Stimulated activated CD4-positive, alpha-beta T cell treated with anti-CD3 and anti-CD28 coated beads, Interleukin-1b, Interleukin-23, amount 100 ng/mL, for 24 hours (primary cell): ENCODE data around the gene B3GALNT2.
A peak's percentile ranks its signal among the peaks of the same experiment; 100 is the strongest.
"Not testable (repeated sequence)": the region's sequence is repeated elsewhere in the genome, so short reads cannot be mapped to it uniquely, and the experiment has no call there.

Experiments used
- DNase-seq, 4 experiments: peaks; one replicate each; pipeline ENCODE4 v3.0.0-alpha.2; 2020; ENCODE audit warnings: low read depth in 4 of 4, low spot score in 1 of 4

The B3GALNT2 gene

GRCh38 chr1:235504494-235505222 lies 406 bp upstream of the B3GALNT2 start:
- peak; percentile 93 to 99 (median 97) for DNase-seq

GRCh38 chr1:235503403-235504121 lies 690 bp downstream of the B3GALNT2 start:
- DNase-seq = peak in 2 of 4 experiments; percentile 7 to 24

DNA sequence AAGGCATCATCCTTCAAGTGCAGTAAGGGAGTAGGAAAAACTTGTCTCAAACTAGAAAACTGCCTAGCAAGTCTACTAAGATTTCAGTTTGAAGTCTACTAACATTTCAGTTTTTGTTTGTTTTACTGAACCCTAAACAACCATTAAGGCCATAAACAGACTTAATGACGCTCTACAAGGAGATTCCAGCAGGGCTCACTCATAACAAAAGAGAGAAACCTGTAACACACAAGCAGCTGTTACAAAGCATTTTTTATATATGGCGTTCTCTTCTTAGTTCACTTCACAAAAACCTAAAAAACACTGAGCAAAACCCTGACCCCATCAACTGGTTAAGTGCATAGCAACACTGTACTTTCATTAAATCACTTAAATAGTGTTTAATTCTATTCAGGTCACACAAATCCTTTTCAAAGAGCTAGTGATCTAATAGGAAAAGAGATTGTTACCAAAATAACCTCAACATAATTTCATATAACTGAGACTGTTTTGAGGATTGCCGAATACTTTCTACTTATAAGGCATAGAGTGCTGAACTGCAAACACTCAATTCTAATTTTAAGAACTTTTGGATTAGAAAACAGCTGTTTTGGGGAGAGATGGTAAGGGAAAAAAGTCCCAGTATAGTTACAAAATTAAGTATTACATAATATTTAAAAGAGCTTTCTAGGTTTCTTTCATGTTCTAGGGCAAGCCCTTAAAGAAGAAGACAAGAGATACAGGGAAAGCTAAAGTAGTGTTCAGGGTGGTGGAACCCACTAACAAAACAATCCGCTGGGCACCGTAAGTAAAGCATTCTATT lies 1.4 kb downstream of the B3GALNT2 start:
- DNase-seq = no peak

GRCh38 chr1:235500971-235501540 lies 3.2 kb downstream of the B3GALNT2 start:
- no peak for DNase-seq

DNA sequence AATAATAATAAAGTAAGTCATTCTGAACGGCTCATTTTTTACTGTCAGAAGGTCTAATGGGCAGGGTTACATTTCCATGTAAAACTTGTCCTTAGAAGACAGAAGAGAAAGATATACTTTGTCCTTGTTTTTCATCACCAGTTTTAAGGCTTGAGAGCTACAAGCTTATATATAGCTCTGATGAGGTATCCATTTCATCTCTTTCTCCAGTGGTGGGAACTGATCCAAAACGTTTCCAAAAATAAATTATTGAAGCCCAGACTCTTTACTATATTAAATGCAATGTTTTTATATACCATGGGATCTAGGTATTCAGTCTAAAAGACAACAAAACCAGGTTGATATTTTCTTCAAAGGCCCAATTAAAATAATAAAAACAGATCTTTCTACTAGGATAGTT lies 8.7 kb downstream of the B3GALNT2 start:
- DNase-seq = no peak

- no peak for DNase-seq
Measured at GRCh38 chr1:235495030-235495429, 9.2 kb downstream of the B3GALNT2 start.

DNA sequence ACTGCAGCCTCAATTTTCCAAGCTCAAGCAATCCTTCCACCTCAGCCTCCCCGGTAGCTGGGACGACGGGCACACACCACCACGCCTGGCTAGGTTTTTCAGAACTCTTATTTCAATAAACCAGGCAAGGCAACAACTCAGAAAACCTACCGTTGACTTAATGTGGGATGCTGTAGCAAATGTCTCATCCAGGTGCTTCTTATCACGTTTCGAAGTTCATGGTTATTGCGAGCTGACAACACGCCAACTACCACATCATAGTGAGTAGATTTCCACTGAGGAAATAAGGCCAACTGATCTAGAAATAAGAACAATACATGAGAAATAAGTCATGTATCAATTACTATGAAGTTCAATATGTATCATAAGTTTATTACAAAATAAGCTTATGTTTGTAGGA lies 9.7 kb downstream of the B3GALNT2 start:
- no peak for DNase-seq

DNA sequence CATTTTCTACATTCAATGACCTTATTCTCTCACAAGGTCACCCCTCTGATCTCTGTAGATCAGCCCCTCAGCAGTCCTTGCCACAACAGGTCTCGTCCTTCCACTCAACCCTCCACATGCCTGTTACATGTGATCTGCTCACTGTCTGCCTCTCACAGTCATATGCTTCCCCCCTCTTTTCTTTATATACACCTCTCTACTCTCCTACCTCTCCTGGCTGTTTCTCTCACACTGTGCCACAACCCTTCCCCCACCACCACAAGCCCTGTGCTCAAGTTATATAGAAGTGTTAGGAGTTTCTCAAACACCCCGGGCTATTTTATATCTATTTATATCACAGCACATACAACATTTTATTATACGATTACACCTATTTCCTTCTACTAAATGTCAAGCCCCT lies 12.6 kb downstream of the B3GALNT2 start:
- DNase-seq = no peak

DNA sequence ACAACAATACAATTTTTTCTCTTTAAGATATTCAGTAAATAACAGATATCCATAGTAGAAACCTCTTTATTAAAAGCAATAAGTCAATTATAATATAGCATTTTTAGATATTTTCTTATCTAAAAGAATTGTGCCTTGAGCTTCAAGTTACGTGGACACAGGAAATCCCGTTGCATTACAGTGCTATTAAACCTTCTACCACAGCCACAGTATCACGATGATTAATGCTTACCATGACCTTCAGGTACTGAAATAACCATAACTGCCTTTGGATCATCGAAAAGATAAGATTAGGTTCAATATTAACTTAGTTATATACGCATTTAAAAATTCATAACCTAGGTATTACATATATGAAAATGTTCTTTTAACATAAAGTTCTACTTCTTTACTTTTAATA lies 17.9 kb downstream of the B3GALNT2 start:
- no peak for DNase-seq

DNA sequence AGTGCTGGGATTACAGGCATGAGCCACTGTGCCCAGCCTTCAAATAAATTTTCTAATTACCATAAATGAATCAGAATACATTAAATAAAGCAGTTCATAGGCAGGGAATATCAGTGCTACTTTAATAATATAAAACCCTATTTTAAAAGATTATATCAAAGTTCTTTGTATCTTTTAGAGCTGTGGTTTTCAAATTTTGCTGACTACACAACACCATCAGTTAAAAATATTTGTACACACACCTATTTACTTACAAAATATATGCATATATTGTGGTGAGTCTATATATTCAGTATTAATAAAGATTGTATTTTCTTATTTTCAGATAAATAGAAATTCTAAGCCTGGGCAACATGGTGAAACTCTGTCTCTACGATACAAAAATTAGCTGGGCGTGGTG lies 18.7 kb downstream of the B3GALNT2 start:
- no peak for DNase-seq

- no peak for DNase-seq
Measured at GRCh38 chr1:235483090-235483489, 21.2 kb downstream of the B3GALNT2 start.

- no peak for DNase-seq
Measured at GRCh38 chr1:235473806-235474205, 30.4 kb downstream of the B3GALNT2 start.

- DNase-seq = no peak
Measured at GRCh38 chr1:235470741-235471439, 33.4 kb downstream of the B3GALNT2 start.

DNA sequence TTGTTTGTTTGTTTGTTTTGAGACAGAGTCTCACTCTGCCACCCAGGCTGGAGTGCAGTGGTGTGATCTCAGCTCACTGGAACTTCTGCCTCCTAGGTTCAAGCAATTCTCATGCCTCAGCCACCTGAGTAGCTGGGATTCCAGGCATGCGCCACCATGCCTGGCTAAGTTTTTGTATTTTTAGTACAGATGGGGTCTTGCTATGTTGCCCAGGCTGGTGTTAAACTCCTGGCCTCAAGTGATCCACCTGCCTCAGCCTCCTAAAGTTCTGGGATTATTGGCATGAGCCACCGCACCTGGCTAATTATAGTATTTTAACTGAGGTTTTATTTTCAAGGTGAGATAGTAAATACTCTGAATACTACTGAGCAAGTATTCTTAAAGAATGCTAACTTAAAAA lies 34.4 kb downstream of the B3GALNT2 start:
- DNase-seq = not testable (repeated sequence)

DNA sequence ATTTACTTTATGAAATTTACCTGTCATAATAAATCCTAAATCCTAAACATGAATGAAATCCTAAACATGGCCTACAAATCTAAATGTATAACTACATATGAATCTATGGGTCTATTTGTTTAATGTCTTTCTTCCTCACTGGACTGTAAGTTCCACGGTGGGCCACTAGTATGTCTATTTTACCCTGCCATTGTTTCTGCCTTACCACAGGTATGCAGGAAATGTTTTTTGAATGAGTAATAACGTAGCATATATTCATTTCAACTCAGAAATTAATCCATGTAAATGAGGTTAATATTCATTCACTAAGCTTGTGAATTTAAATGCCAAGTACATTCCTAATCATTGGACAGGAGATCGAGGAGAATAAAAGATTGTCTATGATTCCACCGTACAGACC lies 35.3 kb downstream of the B3GALNT2 start:
- no peak for DNase-seq

DNA sequence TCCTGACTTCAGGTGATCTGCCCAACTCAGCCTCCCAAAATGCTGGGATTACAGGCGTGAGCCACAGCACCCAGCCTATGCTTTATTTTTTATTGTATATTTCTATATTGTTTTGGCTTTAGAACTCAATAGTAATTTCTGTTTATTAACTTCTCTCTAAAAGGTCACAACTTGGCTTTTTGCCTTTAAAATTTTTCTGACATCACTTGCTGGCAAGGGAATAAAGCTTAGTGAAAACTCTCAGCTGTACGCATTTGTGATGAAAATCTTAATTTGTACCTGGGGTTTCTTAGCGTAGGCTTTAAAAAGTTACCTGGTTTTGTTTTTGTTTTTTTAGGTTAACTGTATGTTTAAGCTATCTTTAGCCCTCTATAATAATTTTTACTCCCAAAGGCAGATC lies 36.2 kb downstream of the B3GALNT2 start:
- no peak for DNase-seq

- DNase-seq = no peak
Measured at GRCh38 chr1:235465066-235465465, 39.2 kb downstream of the B3GALNT2 start.

- not testable (repeated sequence) for DNase-seq
Measured at GRCh38 chr1:235462832-235463231, 41.4 kb downstream of the B3GALNT2 start.

- no peak for DNase-seq
Measured at GRCh38 chr1:235461954-235462353, 42.3 kb downstream of the B3GALNT2 start.

GRCh38 chr1:235460770-235461169 lies 43.5 kb downstream of the B3GALNT2 start:
- no peak for DNase-seq

GRCh38 chr1:235457856-235458255 lies 46.4 kb downstream of the B3GALNT2 start:
- DNase-seq = not testable (repeated sequence)
